OCI-LY7 (cell line): Measurements from ENCODE around the gene GOLGA6L6.
"Not testable (repeated sequence)": the region's sequence is repeated elsewhere in the genome, so short reads cannot be mapped to it uniquely, and the experiment has no call there.

ENCODE experiments used
- EZH2phosphoT487 ChIP-seq: fragments of 200-600 bp; sonication (generic); IDR thresholded peaks from 2 replicates; pipeline ENCODE4 v1.6.1; 2018; ENCODE audit warnings: low read depth, borderline replicate concordance, mild to moderate bottlenecking, mixed run types, antibody characterized with exemption, low read length, moderate library complexity, mixed read lengths
- TF ChIP-seq, protein P1 (sequence below): fragments of 200-600 bp; sonication (generic); conservative IDR thresholded peaks from 2 replicates; pipeline ENCODE4 v1.5.1; 2014; ENCODE audit warnings: mild to moderate bottlenecking, antibody characterized with exemption, low read length, moderate library complexity, mixed read lengths

DNA sequence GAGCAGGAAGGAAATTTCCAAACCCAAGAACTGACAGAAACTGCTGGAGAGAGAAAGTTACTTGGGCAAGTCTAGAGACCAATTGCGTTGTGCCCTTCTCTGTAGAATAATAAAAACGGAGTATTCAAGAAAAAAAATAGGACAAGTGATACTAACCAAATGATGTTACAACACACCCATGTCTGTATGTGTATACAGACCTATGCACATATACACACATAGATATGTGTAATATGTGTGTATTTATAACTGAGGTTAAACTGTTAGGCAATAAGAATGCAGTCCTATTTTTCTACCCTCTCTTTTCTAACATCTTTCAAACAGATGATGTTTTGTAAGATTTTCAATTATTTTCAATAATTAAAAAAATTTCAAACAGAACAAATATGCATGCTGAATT is 48.5 kb upstream of the GOLGA6L6 start:
- TF ChIP-seq, protein P1, sequence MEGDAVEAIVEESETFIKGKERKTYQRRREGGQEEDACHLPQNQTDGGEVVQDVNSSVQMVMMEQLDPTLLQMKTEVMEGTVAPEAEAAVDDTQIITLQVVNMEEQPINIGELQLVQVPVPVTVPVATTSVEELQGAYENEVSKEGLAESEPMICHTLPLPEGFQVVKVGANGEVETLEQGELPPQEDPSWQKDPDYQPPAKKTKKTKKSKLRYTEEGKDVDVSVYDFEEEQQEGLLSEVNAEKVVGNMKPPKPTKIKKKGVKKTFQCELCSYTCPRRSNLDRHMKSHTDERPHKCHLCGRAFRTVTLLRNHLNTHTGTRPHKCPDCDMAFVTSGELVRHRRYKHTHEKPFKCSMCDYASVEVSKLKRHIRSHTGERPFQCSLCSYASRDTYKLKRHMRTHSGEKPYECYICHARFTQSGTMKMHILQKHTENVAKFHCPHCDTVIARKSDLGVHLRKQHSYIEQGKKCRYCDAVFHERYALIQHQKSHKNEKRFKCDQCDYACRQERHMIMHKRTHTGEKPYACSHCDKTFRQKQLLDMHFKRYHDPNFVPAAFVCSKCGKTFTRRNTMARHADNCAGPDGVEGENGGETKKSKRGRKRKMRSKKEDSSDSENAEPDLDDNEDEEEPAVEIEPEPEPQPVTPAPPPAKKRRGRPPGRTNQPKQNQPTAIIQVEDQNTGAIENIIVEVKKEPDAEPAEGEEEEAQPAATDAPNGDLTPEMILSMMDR, result not testable (repeated sequence)
- not testable (repeated sequence) for TF ChIP-seq EZH2phosphoT487
